SK-N-SH (cell line): Measurements from ENCODE around the gene AHRR.

ENCODE experiments used
- ELF1 ChIP-seq: IDR thresholded peaks from 2 replicates; pipeline ENCODE4 v1.4.0; 2012
- EZH2phosphoT487 ChIP-seq: fragments of 200-600 bp; sonication (generic); IDR thresholded peaks from 2 replicates; pipeline ENCODE4 v1.6.1; 2017; ENCODE audit warnings: low read depth, mixed run types, mild to moderate bottlenecking, antibody characterized with exemption, moderate library complexity, borderline replicate concordance
- MXI1 ChIP-seq: IDR thresholded peaks from 2 replicates; pipeline ENCODE4 v1.6.1; 2012; ENCODE audit warnings: mild to moderate bottlenecking, low read depth, low read length, improper control_type of control experiment
- NRF1 ChIP-seq: IDR thresholded peaks from 2 replicates; pipeline ENCODE4 v1.6.1; 2012; ENCODE audit warnings: low read depth, mild to moderate bottlenecking, low read length
- POLR2AphosphoS5 ChIP-seq: IDR thresholded peaks from 2 replicates; pipeline ENCODE4 v1.6.1; 2012; ENCODE audit warnings: low read depth, low read length
- RAD21 ChIP-seq: IDR thresholded peaks from 2 replicates; pipeline ENCODE4 v1.6.1; 2012; ENCODE audit warnings: mild to moderate bottlenecking, low read length
- SMC3 ChIP-seq: IDR thresholded peaks from 2 replicates; pipeline ENCODE4 v1.6.1; 2012; ENCODE audit warnings: low read depth, low read length, improper control_type of control experiment
- TAF1 ChIP-seq: IDR thresholded peaks from 2 replicates; pipeline ENCODE4 v1.6.1; 2012; ENCODE audit warnings: low read depth, mild to moderate bottlenecking, low read length, moderate library complexity, borderline replicate concordance
- TCF12 ChIP-seq: IDR thresholded peaks from 2 replicates; pipeline ENCODE4 v1.4.0; 2012
- TEAD4 ChIP-seq: IDR thresholded peaks from 2 replicates; pipeline ENCODE4 v1.4.0; 2012; ENCODE audit warnings: mild to moderate bottlenecking, borderline replicate concordance; ENCODE audit not compliant: insufficient read depth
- YY1 ChIP-seq: IDR thresholded peaks from 2 replicates; pipeline ENCODE4 v1.4.0; 2012; ENCODE audit warnings: low read depth, mild to moderate bottlenecking
- TF ChIP-seq, protein P1 (sequence below): fragments of 200-600 bp; sonication (generic); IDR thresholded peaks from 2 replicates; pipeline ENCODE4 v1.6.1; 2017; ENCODE audit warnings: antibody characterized with exemption, mild to moderate bottlenecking, moderate library complexity
- TF ChIP-seq, protein P2 (sequence below): IDR thresholded peaks from 2 replicates; pipeline ENCODE4 v1.4.0; 2012; ENCODE audit warnings: low read depth, borderline replicate concordance

DNA sequence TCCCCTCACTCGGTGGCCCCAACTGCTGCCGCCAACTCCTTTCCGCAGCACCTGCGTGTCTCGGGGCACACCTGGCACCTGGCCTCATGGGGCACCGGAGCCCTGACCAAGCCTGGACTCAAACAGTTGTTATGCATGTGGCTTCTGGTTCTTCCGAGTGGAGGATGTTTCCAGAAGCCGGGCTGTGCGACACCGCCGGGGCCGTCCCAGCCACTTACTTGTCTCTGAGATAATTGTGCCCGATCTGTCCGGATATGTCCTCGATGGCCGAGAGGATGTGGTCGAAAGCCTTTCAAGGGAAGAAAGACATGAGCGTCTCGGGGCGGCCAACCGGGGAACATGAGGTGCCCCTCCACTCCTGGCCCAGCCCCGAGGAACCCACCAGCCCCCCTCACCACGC lies 159.8 kb downstream of the AHRR start:
- TF ChIP-seq YY1 (no peak), TEAD4 (no peak), TAF1 (no peak), NRF1 (no peak), POLR2AphosphoS5 (no peak), SMC3 (no peak), EZH2phosphoT487 (no peak), TCF12 (no peak), MXI1 (no peak), RAD21 (no peak), ELF1 (no peak)
- TF ChIP-seq, protein P1, sequence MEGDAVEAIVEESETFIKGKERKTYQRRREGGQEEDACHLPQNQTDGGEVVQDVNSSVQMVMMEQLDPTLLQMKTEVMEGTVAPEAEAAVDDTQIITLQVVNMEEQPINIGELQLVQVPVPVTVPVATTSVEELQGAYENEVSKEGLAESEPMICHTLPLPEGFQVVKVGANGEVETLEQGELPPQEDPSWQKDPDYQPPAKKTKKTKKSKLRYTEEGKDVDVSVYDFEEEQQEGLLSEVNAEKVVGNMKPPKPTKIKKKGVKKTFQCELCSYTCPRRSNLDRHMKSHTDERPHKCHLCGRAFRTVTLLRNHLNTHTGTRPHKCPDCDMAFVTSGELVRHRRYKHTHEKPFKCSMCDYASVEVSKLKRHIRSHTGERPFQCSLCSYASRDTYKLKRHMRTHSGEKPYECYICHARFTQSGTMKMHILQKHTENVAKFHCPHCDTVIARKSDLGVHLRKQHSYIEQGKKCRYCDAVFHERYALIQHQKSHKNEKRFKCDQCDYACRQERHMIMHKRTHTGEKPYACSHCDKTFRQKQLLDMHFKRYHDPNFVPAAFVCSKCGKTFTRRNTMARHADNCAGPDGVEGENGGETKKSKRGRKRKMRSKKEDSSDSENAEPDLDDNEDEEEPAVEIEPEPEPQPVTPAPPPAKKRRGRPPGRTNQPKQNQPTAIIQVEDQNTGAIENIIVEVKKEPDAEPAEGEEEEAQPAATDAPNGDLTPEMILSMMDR, result no peak
- TF ChIP-seq, protein P2, sequence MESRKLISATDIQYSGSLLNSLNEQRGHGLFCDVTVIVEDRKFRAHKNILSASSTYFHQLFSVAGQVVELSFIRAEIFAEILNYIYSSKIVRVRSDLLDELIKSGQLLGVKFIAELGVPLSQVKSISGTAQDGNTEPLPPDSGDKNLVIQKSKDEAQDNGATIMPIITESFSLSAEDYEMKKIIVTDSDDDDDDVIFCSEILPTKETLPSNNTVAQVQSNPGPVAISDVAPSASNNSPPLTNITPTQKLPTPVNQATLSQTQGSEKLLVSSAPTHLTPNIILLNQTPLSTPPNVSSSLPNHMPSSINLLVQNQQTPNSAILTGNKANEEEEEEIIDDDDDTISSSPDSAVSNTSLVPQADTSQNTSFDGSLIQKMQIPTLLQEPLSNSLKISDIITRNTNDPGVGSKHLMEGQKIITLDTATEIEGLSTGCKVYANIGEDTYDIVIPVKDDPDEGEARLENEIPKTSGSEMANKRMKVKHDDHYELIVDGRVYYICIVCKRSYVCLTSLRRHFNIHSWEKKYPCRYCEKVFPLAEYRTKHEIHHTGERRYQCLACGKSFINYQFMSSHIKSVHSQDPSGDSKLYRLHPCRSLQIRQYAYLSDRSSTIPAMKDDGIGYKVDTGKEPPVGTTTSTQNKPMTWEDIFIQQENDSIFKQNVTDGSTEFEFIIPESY, result no peak
